Left renal cortex interstitium (tissue), 4 donors: ENCODE results near the gene VRK3. TPM values are rescaled to one million over a fixed set of nuclear protein-coding genes. Genes with fewer than 3 reads are reported as not detected.
"Not testable (repeated sequence)": the region's sequence is repeated elsewhere in the genome, so short reads cannot be mapped to it uniquely, and the experiment has no call there.

Experiments
- DNase-seq, 4 donors: peaks; one replicate each; pipeline ENCODE4 v3.0.0-alpha.2; 2013; ENCODE audit warnings: low read depth in 4 of 4, low spot score in 2 of 4, missing footprints in 1 of 4
- polyA plus RNA-seq, 4 donors: library from polyadenylated mRNA; unstranded; fragments of 120-200 nt; gene quantifications; one replicate each; pipeline ENCODE4 v1.2.1, GENCODE V29; 2013; ENCODE audit not compliant: insufficient read length in 4 of 4

The VRK3 gene
- polyA plus RNA-seq, 4 donors = 45.5 to 51.0 (median 48.2) TPM

GRCh38 chr19:49988433-49988832 is 36.7 kb downstream of the VRK3 start:
- no peak for DNase-seq

DNA sequence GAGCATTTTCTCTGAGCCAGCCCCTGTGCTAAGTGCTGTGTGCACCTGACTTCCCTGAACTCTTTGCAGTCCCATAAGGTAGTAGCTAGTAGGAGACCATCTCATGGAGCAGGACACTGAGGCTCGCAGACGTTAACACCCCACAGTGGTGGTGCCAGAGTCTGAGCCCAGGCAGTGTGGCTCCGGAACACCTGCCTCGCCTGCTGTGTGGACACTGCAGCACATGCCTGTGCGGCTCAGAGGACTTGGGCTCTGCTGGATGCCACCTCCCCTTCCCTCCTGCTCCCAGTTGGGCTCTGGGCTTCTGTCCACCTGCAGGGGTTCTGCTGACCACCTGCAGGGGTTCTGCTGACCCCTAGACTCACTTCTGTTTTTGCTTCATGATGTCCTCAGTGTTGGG is 37.2 kb downstream of the VRK3 start:
- no peak for DNase-seq

DNA sequence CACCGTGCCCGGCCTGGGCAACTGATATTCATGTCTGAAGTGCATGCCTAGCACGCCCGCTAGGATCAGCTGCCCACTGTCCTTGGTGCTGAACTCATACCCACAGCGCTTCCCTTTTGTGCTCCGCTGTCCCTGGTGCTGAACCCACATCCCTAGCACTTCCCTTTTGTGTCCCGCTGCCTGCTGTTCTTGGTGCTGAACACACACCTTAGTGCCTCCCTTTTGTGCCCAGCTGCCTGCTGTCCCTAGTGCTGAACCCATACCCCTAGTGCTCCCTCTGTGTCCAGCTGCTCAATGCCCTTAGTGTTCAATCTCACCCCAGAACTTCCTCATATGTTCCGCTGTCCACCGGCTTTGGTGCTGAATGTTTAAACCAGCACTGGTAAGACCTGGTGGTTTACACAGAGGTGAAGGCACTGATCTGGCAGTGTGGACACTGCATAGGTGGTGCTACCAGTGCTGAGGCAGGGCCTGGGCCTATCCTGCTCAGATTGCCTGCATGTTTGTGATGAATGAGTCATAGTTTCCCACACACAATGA is 37.9 kb downstream of the VRK3 start:
- peak; percentile 93 to 96 (median 96) for DNase-seq

GRCh38 chr19:49986354-49986753 is 38.8 kb downstream of the VRK3 start:
- DNase-seq = no peak

- no peak for DNase-seq
Observed at GRCh38 chr19:49985871-49986270, 39.3 kb downstream of the VRK3 start.

DNA sequence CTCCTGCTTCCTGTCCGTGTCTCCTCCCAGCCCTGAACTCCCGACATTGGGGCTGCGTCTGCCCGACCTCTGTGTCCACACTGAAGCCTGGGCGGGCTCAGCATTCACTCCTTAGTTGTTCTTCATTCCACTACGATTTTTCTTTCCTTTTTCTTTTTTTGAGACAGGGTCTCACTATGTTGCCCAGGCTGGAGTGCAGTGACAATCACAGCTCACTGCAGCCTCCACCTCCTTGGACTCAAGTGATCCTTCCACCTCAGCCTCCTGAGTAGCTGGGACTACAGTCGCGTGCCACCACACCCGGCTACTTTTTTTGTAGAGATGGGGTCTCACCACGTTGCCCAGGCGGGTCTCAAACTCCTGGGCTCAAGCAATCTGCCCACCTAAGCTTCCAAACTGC is 40.7 kb downstream of the VRK3 start:
- no peak for DNase-seq

GRCh38 chr19:49983645-49984229 is 41.4 kb downstream of the VRK3 start:
- peak in 1 of 4 donors; percentile 9 for DNase-seq

- DNase-seq = no peak
Observed at GRCh38 chr19:49981603-49982593, 43.3 kb downstream of the VRK3 start.

DNA sequence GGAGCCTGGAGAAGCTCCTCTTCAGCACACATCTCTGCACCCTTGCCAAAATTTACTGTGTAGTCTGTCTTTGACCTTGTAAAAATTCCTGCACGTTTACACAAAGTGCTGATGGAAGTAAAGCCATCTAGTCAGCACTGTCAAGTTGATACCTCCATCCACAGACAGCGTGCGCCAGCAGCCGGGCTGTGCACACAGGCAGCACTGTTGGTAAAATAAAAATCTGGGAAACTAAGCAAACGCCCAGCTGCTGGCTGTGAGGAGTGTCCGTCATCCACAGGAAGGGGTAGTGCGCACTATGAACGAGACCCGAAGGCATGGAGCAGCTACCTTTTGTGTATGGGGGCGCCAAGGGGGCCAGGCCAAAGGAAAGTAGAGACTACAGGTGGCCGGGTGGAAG is 46.8 kb downstream of the VRK3 start:
- DNase-seq = no peak

DNA sequence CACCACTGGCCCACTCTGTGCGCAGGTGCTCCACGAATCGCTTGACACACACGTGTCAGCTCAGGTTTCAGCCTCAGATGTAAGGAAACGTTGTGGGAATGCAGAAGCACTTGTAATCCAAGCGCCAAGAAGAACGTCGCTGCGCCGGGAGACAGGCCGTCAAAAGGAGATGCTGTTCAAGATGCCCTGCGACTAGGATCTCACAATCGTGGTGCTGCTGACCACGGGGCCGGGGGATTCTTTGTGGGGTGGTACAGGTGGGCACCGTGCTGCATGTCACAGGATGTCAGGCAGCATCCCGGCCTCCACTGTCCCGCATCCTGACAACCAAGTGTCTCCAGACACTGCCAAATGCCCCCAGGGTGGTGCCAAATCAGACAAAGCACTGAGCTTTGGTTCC is 47.3 kb downstream of the VRK3 start:
- no peak for DNase-seq

GRCh38 chr19:49977076-49977475 is 48.1 kb downstream of the VRK3 start:
- no peak for DNase-seq

- DNase-seq = no peak
Observed at GRCh38 chr19:49976496-49976895, 48.7 kb downstream of the VRK3 start.

DNA sequence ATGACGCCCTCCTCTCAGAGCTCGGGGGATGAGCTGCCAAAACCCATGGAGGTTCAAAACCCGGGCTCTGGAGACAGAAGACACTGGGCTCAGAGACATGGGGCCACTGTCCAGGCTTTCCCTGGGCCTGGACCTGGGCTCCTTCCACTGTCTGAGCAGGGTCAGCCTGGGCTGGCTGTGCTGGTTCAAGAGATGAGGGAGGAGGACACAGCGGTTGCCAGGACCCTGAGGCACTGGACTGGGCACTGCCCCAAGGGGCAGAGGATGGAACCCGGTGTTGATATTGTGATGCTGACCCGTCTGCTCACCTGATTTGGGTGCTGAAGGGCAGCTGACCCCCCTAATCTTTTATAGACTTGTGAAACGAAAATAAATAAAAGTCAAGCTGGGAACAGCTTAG is 50.1 kb downstream of the VRK3 start:
- DNase-seq = no peak

GRCh38 chr19:49973987-49974386 is 51.2 kb downstream of the VRK3 start:
- DNase-seq = no peak

DNA sequence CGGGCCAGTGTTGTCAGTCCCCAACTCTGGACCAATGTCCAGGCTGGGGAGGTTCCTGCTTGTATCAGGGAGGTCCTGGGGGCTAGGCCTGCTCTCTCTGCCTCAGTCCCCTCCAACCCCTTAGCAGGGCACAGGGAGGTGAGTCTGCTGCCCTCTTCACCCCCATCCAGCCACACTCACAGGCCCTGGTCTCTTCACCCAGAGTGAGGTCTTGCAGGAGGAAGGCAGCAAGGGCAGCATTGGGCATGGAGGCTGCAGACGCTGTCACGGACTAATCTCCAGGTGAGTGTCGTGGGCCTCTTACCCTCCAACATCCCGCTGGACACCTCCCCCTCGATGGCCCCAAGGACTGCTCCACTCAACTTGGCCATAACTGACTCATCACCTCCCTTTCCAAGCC is 52.3 kb downstream of the VRK3 start:
- no peak for DNase-seq

DNA sequence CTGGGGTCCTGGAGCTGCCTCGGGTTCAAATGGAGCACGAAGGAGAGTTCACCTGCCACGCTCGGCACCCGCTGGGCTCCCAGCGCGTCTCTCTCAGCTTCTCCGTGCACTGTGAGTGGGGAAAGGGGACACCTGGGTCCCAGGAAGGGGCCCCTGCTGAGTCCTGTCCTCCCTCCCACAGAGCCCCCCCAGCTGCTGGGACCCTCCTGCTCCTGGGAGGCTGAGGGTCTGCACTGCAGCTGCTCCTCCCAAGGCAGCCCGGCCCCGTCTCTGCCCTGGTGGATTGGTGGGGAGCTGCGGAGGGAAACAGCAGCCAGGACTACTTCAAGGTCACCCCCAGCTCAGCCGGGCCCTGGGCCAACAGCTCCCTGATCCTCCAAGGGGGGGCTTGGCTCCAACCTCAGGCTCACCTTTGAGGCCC is 53.2 kb downstream of the VRK3 start:
- DNase-seq = no peak

DNA sequence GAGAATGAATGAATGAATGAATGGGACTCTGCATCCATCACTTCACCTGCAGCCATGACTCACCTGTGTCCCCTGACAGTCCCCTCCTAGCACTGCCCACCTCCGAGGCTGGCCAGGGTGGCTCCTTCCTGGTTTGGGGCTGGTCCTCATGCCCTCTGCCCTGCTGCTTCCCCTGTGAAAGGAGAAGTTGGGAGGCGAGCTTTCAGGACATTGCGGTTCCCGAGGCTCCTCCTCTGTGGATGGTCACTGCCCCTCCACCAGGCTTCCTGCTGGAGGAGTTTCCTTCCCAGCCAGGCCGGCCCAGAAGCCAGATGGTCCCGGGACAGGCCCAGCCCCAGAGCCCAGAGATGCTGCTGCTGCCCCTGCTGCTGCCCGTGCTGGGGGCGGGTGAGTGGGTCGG is 55.8 kb downstream of the VRK3 start:
- DNase-seq = not testable (repeated sequence)

DNA sequence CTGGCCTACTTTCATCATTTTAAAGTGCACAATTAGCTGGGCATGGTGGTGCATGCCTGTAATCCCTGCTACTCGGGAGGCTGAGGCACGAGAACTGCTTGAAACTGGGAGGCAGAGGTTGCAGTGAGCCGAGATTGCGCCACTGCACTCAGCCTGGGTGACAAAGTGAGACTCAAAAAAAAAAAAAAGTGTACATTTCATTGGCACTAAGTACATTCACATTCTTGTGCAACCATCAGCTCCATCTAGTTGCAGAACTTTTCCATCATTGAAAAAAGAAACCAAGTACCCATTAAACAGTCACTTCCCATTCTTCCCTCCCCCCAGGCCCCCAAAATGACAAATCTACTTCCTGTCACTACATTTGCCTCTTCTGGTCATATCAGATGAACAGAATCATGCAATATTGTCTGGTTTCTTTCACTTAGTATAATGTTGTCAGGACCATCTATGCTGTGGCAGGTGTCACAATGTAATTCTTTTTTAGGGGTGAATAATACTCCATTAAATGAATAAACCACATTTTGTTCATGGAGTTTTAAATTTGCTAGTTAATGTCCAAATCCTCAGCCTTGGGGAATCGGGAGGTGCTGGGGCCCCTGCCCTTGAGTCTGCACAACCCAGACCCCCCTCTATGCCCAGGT is 56.8 kb downstream of the VRK3 start:
- no peak for DNase-seq

DNA sequence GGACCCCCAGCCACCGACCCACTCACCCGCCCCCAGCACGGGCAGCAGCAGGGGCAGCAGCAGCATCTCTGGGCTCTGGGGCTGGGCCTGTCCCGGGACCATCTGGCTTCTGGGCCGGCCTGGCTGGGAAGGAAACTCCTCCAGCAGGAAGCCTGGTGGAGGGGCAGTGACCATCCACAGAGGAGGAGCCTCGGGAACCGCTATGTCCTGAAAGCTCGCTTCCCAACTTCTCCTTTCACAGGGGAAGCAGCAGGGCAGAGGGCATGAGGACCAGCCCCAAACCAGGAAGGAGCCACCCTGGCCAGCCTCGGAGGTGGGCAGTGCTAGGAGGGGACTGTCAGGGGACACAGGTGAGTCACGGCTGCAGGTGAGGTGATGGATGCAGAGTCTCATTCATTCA is 64.2 kb downstream of the VRK3 start, which contains the start of gene SIGLEC11:
Gene SIGLEC11 (minus strand): TSS at position 193 of the 400 bp plus-strand sequence. CDS start 91 bp downstream, at position 102.
- not testable (repeated sequence) for DNase-seq

DNA sequence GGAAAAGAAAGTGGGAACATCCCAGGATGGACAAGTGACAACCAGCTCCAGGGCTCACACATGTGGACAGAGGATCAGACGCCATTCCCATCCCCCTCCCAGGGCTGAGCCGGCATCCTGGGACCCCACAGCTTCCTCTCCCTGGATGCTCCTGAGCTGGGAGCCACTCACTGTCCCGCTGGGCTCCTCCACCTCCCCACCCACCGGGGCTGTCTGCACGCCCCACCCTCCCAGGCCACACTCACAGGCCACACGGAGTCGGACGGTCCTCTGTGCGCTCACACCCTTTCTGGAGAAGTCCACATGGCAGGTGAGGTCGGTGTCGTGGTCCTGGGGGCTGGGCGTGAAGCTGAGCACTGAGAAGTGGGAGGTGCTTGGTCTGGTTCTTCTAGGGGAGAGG is 65.3 kb downstream of the VRK3 start:
- DNase-seq = not testable (repeated sequence)

DNA sequence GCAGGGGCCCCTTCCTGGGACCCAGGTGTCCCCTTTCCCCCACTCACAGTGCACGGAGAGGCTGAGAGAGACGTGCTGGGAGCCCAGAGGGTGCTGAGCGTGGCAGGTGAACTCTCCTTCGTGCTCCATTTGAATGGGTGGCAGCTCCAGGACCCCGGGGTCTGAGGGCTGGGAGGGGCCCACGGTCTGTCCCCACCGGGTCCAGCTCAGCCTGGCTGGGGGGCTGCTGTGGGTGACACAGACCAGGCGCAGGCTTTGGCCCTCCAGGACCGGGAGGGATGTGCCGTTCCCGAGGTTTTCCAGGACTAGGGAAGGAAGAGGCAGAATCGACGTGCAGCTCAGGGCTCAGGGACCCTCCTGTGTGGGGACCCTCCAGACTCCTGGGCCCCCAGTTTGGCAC is 66.6 kb downstream of the VRK3 start:
- DNase-seq = not testable (repeated sequence)
